ENCODE data around the gene TFEB.

GRCh38 chr6:41684311-41685180 lies 50.9 kb downstream of the TFEB start:
- no peak for TF ChIP-seq POLR2A (IDR thresholded peaks at IDR 0.05)
- TF ChIP-seq, protein P1, sequence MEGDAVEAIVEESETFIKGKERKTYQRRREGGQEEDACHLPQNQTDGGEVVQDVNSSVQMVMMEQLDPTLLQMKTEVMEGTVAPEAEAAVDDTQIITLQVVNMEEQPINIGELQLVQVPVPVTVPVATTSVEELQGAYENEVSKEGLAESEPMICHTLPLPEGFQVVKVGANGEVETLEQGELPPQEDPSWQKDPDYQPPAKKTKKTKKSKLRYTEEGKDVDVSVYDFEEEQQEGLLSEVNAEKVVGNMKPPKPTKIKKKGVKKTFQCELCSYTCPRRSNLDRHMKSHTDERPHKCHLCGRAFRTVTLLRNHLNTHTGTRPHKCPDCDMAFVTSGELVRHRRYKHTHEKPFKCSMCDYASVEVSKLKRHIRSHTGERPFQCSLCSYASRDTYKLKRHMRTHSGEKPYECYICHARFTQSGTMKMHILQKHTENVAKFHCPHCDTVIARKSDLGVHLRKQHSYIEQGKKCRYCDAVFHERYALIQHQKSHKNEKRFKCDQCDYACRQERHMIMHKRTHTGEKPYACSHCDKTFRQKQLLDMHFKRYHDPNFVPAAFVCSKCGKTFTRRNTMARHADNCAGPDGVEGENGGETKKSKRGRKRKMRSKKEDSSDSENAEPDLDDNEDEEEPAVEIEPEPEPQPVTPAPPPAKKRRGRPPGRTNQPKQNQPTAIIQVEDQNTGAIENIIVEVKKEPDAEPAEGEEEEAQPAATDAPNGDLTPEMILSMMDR (IDR thresholded peaks at IDR 0.05) = no peak
